Left ventricle myocardium inferior (tissue), 1 donor: Measurements from ENCODE around the gene PRPS1L1. TPM values are rescaled to one million over a fixed set of nuclear protein-coding genes. Genes with fewer than 3 reads are reported as not detected.
A peak's percentile ranks its signal among the peaks of the same experiment; 100 is the strongest.

Source experiments
- DNase-seq: peaks from one replicate; pipeline ENCODE4 v3.0.0-alpha.2; 2020
- H3K27ac ChIP-seq: fragments of 200-600 bp; replicated peaks from 2 replicates; pipeline ENCODE4 v1.8.0; 2021
- H3K27me3 ChIP-seq: fragments of 200-600 bp; 2 replicates; pipeline ENCODE4 v1.8.0; 2021; ENCODE audit warnings: low read depth
- H3K36me3 ChIP-seq: fragments of 200-600 bp; 2 replicates; pipeline ENCODE4 v1.8.0; 2021
- H3K4me1 ChIP-seq: fragments of 200-600 bp; 2 replicates; pipeline ENCODE4 v1.8.0; 2021
- H3K4me3 ChIP-seq: fragments of 200-600 bp; 2 replicates; pipeline ENCODE4 v1.8.0; 2021; ENCODE audit warnings: mild to moderate bottlenecking, moderate library complexity
- H3K9me3 ChIP-seq: fragments of 200-600 bp; replicated peaks from 2 replicates; pipeline ENCODE4 v1.8.0; 2021
- CTCF ChIP-seq: fragments of 200-600 bp; IDR thresholded peaks from 2 replicates; pipeline ENCODE4 v1.8.0; 2021; ENCODE audit warnings: antibody characterized with exemption, mild to moderate bottlenecking, borderline replicate concordance
- intact Hi-C: fragments of 100-400 bp; cut with micrococcal nuclease; formaldehyde crosslinking; loops from one replicate; pipeline ENCODE4 v1.11.0; 2022
- total RNA-seq: library from RNA; stranded (reverse); fragmentation: NEBNext Ultra II Directional; extraction: Animal tissue kit (Norgen Biotek cat#: 25700); gene quantifications from one replicate; pipeline ENCODE4 v1.2.1, GENCODE V29; 2021
- donor health status: DM: no; HTN: yes; CAD: no; lungs with severe emphysema.

PRPS1L1 gene
- total RNA-seq, 1 donor from 2014 or later: not detected

GRCh38 chr7:17996442-17997223, 31.0 kb downstream of the PRPS1L1 start:
- no peak for DNase-seq
- intact Hi-C loops: no loop called here
- peaks cover 9% of the 10 kb centered on the region for H3K9me3 ChIP-seq
- peak overlapping the region; percentile 53 for H3K27ac ChIP-seq
- no peaks in the 10 kb centered on the region for H3K36me3 ChIP-seq
- no peaks in the 10 kb centered on the region for H3K27me3 ChIP-seq
- no peak overlapping the region for H3K4me3 ChIP-seq
- peaks cover 9% of the 10 kb centered on the region for H3K4me1 ChIP-seq
- no peak for TF ChIP-seq CTCF

GRCh38 chr7:17996040-17996439, 31.6 kb downstream of the PRPS1L1 start:
- peaks cover 9% of the 10 kb centered on the region for H3K4me1 ChIP-seq

GRCh38 chr7:17994079-17994850, 33.4 kb downstream of the PRPS1L1 start:
- no peak for DNase-seq
- H3K27ac ChIP-seq: no peak overlapping the region
- TF ChIP-seq CTCF: no peak
- peaks cover 8% of the 10 kb centered on the region for H3K9me3 ChIP-seq
- no peaks in the 10 kb centered on the region for H3K27me3 ChIP-seq
- no peaks in the 10 kb centered on the region for H3K36me3 ChIP-seq
- H3K4me3 ChIP-seq: no peak overlapping the region
- intact Hi-C loops: no loop called here
- peaks cover 9% of the 10 kb centered on the region for H3K4me1 ChIP-seq

More at GRCh38 chr7:17996040-17996439, 31.6 kb downstream of the PRPS1L1 start:
- intact Hi-C loops: no loop called here
- Histone ChIP-seq H3K27ac (peak overlapping the region; percentile 53), H3K36me3 (no peaks in the 10 kb centered on the region), H3K4me3 (no peak overlapping the region), H3K9me3 (peaks cover 9% of the 10 kb centered on the region), H3K27me3 (no peaks in the 10 kb centered on the region)
- no peak for TF ChIP-seq CTCF
- DNase-seq: no peak

GRCh38 chr7:17991866-17992648, 35.6 kb downstream of the PRPS1L1 start:
- intact Hi-C loops: no loop called here
- Histone ChIP-seq H3K27me3 (no peaks in the 10 kb centered on the region), H3K9me3 (no peaks in the 10 kb centered on the region), H3K36me3 (no peaks in the 10 kb centered on the region), H3K4me3 (no peak overlapping the region), H3K27ac (no peak overlapping the region), H3K4me1 (peaks cover 20% of the 10 kb centered on the region)
- peak; percentile 24 for TF ChIP-seq CTCF
- no peak for DNase-seq

- TF ChIP-seq CTCF: no peak
- H3K4me3 ChIP-seq: no peak overlapping the region
- H3K4me1 ChIP-seq: peaks cover 13% of the 10 kb centered on the region
- intact Hi-C loops: no loop called here
- no peak overlapping the region for H3K27ac ChIP-seq
- no peaks in the 10 kb centered on the region for H3K36me3 ChIP-seq
- DNase-seq: no peak
- no peaks in the 10 kb centered on the region for H3K9me3 ChIP-seq
- H3K27me3 ChIP-seq: no peaks in the 10 kb centered on the region
Observed at GRCh38 chr7:17990761-17991160, 36.9 kb downstream of the PRPS1L1 start.
